ENCODE data around the gene MEF2B.

GRCh38 chr19:19138109-19138981 is 31.7 kb downstream of the MEF2B start, which contains the start of gene TMEM161A:
- TF ChIP-seq CTCF (IDR thresholded peaks at IDR 0.05) (no peak), POLR2A (IDR thresholded peaks at IDR 0.05) (peak; percentile 33 to 79)

Measured in adrenal gland (tissue), 5 donors.